ENCODE measurements around the gene USP53. TPM values are rescaled to one million over a fixed set of nuclear protein-coding genes. Genes with fewer than 3 reads are reported as not detected.

The USP53 gene
- total and polyA plus RNA-seq, 2 of the 13 experiments (the other 11 are each of a cell fraction or from before 2014, with no cell fraction given), result 5.3 to 8.1 TPM

GRCh38 chr4:119286377-119287002 lies 74.0 kb downstream of the USP53 start:
- Histone ChIP-seq H3K9me3 (ENCODE audit: low read length) (no peaks in the 10 kb centered on the region), H3K4me3 (replicated peaks in 1 of 3; ENCODE audit: insufficient read depth in 1 of 3, low read depth in 2 of 3, low read length in 3 of 3) (no peak overlapping the region), H3K4me1 (ENCODE audit: insufficient read depth, low read length) (peaks cover 9% of the 10 kb centered on the region), H3K9ac (ENCODE audit: insufficient read depth, low read depth, low read length) (no peak overlapping the region), H3K79me2 (ENCODE audit: insufficient read depth, low read length) (no peaks in the 10 kb centered on the region), H2AFZ (ENCODE audit: low read length) (no peak overlapping the region), H4K20me1 (ENCODE audit: insufficient read depth, low read length) (no peaks in the 10 kb centered on the region), H3K36me3 (replicated peaks in 1 of 2; ENCODE audit: control insufficient read depth in 1 of 2, insufficient read depth in 2 of 2, low read length in 2 of 2) (0 out of 5 replicates have a peak, but pooled peaks cover 0 to 4% of the 10 kb centered on the region in 2 experiments), H3K27ac (ENCODE audit: extremely low read length, insufficient read depth, low read length) (no peak overlapping the region), H3K4me2 (ENCODE audit: low read depth, low read length) (no peak overlapping the region), H3K27me3 (ENCODE audit: control insufficient read depth in 1 of 2, insufficient read depth in 2 of 2, low read length in 2 of 2) (no peaks in the 10 kb centered on the region)
- 91% methylated on average over 3 of the region's 3 CpGs for WGBS (ENCODE audit: low lambda C conversion rate)
- DNase-seq (ENCODE audit: low spot score) (peak; percentile 32), FAIRE-seq (no peak), ATAC-seq (no peak)
- CTCF ChIA-PET (ENCODE audit: low intra/inter-chr PET ratio, low total read pairs), result interaction anchor here (1.9 to 2.0 kb wide), 2 partner anchors 244 to 305 kb away, joined by 15 read pairs; no protein-coding TSS in a partner anchor
- in situ Hi-C loops (cut with HindIII; ENCODE audit: extremely low pct_ligation_motif_present, low pct_unique_long_range_greater_than_20kb), result loop anchor here (5.0 kb wide), 1 partner anchor 244 kb away; no protein-coding TSS in a partner anchor
- no TSS peak for BruUV-seq (replicated peaks)
- TF ChIP-seq TBL1XR1 (IDR thresholded peaks at IDR 0.05; ENCODE audit: borderline replicate concordance, low read length, partially characterized antibody) (no peak), ZNF570 (CRISPR knock-in tag; IDR thresholded peaks at IDR 0.05; ENCODE audit: borderline replicate concordance) (no peak), RBM22 (optimal IDR thresholded peaks at IDR 0.05; ENCODE audit: low read length) (no peak), SMC3 (IDR thresholded peaks at IDR 0.05; ENCODE audit: low read length) (peak; percentile 49; the same call in 1 of the 2 replicates), STAG1 (CRISPR knock-in tag; IDR thresholded peaks at IDR 0.05) (peak; percentile 67), NFIB (CRISPR knock-in tag; IDR thresholded peaks at IDR 0.05; ENCODE audit: borderline replicate concordance) (no peak)
- TF ChIP-seq, protein P1, sequence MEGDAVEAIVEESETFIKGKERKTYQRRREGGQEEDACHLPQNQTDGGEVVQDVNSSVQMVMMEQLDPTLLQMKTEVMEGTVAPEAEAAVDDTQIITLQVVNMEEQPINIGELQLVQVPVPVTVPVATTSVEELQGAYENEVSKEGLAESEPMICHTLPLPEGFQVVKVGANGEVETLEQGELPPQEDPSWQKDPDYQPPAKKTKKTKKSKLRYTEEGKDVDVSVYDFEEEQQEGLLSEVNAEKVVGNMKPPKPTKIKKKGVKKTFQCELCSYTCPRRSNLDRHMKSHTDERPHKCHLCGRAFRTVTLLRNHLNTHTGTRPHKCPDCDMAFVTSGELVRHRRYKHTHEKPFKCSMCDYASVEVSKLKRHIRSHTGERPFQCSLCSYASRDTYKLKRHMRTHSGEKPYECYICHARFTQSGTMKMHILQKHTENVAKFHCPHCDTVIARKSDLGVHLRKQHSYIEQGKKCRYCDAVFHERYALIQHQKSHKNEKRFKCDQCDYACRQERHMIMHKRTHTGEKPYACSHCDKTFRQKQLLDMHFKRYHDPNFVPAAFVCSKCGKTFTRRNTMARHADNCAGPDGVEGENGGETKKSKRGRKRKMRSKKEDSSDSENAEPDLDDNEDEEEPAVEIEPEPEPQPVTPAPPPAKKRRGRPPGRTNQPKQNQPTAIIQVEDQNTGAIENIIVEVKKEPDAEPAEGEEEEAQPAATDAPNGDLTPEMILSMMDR (CRISPR knock-in tag; IDR thresholded peaks at IDR 0.05), result peak; percentile 27
- TF ChIP-seq, protein P2, sequence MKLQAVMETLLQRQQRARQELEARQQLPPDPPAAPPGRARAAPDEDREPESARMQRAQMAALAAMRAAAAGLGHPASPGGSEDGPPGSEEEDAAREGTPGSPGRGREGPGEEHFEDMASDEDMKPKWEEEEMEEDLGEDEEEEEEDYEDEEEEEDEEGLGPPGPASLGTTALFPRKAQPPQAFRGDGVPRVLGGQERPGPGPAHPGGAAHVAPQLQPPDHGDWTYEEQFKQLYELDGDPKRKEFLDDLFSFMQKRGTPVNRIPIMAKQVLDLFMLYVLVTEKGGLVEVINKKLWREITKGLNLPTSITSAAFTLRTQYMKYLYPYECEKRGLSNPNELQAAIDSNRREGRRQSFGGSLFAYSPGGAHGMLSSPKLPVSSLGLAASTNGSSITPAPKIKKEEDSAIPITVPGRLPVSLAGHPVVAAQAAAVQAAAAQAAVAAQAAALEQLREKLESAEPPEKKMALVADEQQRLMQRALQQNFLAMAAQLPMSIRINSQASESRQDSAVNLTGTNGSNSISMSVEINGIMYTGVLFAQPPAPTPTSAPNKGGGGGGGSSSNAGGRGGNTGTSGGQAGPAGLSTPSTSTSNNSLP (IDR thresholded peaks at IDR 0.05; ENCODE audit: low read depth, low read length), result peak; percentile 74; the same call in 1 of the 2 replicates
- POLR2A ChIA-PET, result no interaction called here
- intact Hi-C loops (cut with micrococcal nuclease; ENCODE audit: unreplicated experiment), result loop anchor here (1.0 kb wide), 2 partner anchors 244 to 305 kb away; no protein-coding TSS in a partner anchor
